GM19240 (cell line): ENCODE results near the gene SASS6.

Source experiments
- DNase-seq: peaks from one replicate; pipeline ENCODE4 v3.0.0; 2011; ENCODE audit warnings: low spot score; ENCODE audit not compliant: insufficient read length

SASS6 gene

GRCh38 chr1:100132566-100133477 is at the start of gene SASS6, which contains the start of gene TRMT13:
SASS6 (minus strand) TSS chr1:100132930; CDS start chr1:100132814, 116 bp downstream.
TRMT13 (plus strand) TSS chr1:100133163; CDS start chr1:100133169, 6 bp downstream.
- peak; percentile 61 for DNase-seq

GRCh38 chr1:100178091-100178490 is 45.4 kb upstream of the SASS6 start, which contains the start of gene LRRC39:
LRRC39 (minus strand) TSS chr1:100178256; CDS start chr1:100168516, 9,740 bp downstream.
- no peak for DNase-seq

- no peak for DNase-seq
Observed at GRCh38 chr1:100177295-100178041, 44.7 kb upstream of the SASS6 start.

GRCh38 chr1:100168051-100168450 is 35.3 kb upstream of the SASS6 start:
- no peak for DNase-seq

- DNase-seq: no peak
Observed at GRCh38 chr1:100164702-100165101, 32.0 kb upstream of the SASS6 start.

- no peak for DNase-seq
Observed at GRCh38 chr1:100164216-100164615, 31.5 kb upstream of the SASS6 start.

- no peak for DNase-seq
Observed at GRCh38 chr1:100162881-100163280, 30.2 kb upstream of the SASS6 start.

- peak; percentile 2 for DNase-seq
Observed at GRCh38 chr1:100152271-100152670, 19.5 kb upstream of the SASS6 start.

- DNase-seq: no peak
Observed at GRCh38 chr1:100151679-100152078, 18.9 kb upstream of the SASS6 start.

- DNase-seq: no peak
Observed at GRCh38 chr1:100147875-100148274, 15.1 kb upstream of the SASS6 start.

- no peak for DNase-seq
Observed at GRCh38 chr1:100146958-100147357, 14.2 kb upstream of the SASS6 start.

GRCh38 chr1:100145116-100145515 is 12.4 kb upstream of the SASS6 start:
- no peak for DNase-seq

GRCh38 chr1:100142343-100142742 is 9.6 kb upstream of the SASS6 start:
- DNase-seq: no peak

GRCh38 chr1:100141192-100141591 is 8.5 kb upstream of the SASS6 start:
- no peak for DNase-seq

GRCh38 chr1:100137602-100138001 is 4.9 kb upstream of the SASS6 start:
- no peak for DNase-seq

- DNase-seq: no peak
Observed at GRCh38 chr1:100134872-100135271, 2.1 kb upstream of the SASS6 start.

- no peak for DNase-seq
Observed at GRCh38 chr1:100131623-100132022, 1.1 kb downstream of the SASS6 start.

- DNase-seq: no peak
Observed at GRCh38 chr1:100130552-100131077, 2.1 kb downstream of the SASS6 start.

GRCh38 chr1:100127226-100127625 is 5.5 kb downstream of the SASS6 start:
- DNase-seq: no peak

GRCh38 chr1:100122177-100122576 is 10.6 kb downstream of the SASS6 start:
- DNase-seq: no peak

- DNase-seq: no peak
Observed at GRCh38 chr1:100115524-100115923, 17.2 kb downstream of the SASS6 start.

- no peak for DNase-seq
Observed at GRCh38 chr1:100109554-100110066, 23.1 kb downstream of the SASS6 start.
